GM11168 (cell line): ENCODE results near the gene RNASE8.

ENCODE experiments used
- in situ Hi-C: fragments of 300-500 bp; cut with MboI; formaldehyde crosslinking; loops from one replicate; pipeline ENCODE4 v1.12.0; 2022; ENCODE audit warnings: low sequenced_read_pairs; ENCODE audit not compliant: unreplicated experiment

Gene RNASE8

GRCh38 chr14:21100931-21101330 lies 43.3 kb downstream of the RNASE8 start, which contains the start of gene TMEM253:
Gene TMEM253 (plus strand): TSS chr14:21101066. CDS start chr14:21101344, 278 bp downstream.
- in situ Hi-C loops, result no loop called here

- in situ Hi-C loops, result no loop called here
These were observed 44.3 kb downstream of the RNASE8 start for GRCh38 chr14:21101802-21102413.

GRCh38 chr14:21102521-21103410 lies 45.1 kb downstream of the RNASE8 start:
- in situ Hi-C loops, result no loop called here

DNA sequence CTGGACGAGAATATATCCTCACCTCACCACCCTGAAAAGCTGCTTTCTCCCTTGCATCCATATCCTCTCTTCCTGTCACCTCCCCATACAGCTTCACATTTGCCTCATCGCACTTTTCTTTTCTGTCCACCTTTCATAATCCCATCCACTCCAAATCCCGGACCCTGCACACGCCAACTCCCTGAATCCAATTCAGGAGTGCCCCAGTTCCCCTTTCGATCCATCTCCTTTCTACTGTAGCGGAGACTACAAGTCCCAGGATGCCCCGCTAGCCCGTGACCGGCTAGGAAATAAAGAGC lies 45.7 kb downstream of the RNASE8 start:
- in situ Hi-C loops, result no loop called here

- in situ Hi-C loops, result no loop called here
These were observed 46.3 kb downstream of the RNASE8 start for GRCh38 chr14:21103710-21104447.

GRCh38 chr14:21104448-21105060 lies 46.9 kb downstream of the RNASE8 start:
- in situ Hi-C loops, result no loop called here

GRCh38 chr14:21105095-21105494 lies 47.5 kb downstream of the RNASE8 start:
- in situ Hi-C loops, result no loop called here

DNA sequence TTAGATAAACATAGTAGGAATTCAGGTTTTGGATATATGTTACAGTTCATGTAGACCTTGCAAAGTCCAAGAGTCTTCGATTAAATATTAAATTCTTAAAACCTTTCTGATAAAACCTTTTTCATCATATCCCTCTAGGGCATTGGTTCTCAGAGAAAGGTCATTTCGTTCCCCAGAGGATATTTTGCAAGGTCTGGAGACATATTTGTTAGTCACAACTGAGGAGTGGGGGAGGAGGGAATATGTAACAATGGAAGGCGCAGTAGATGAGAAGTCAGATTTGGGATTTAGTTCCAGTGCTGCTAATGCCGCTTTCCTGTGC lies 48.5 kb downstream of the RNASE8 start:
- in situ Hi-C loops, result no loop called here

GRCh38 chr14:21106498-21107282 lies 49.1 kb downstream of the RNASE8 start:
- in situ Hi-C loops, result no loop called here

- in situ Hi-C loops, result no loop called here
These were observed 49.7 kb downstream of the RNASE8 start for GRCh38 chr14:21107283-21107800.
